DOHH2 (cell line): Measurements from ENCODE around the gene LRG1.
A peak's percentile ranks its signal among the peaks of the same experiment; 100 is the strongest.
"Not testable (repeated sequence)": the region's sequence is repeated elsewhere in the genome, so short reads cannot be mapped to it uniquely, and the experiment has no call there.

Experiments
- H3F3A ChIP-seq: fragments of 200-600 bp; sonication (generic), shearing (Covaris generic); 2 replicates; pipeline ENCODE4 v1.6.0; 2016; ENCODE audit warnings: antibody characterized with exemption, mild to moderate bottlenecking; ENCODE audit not compliant: control insufficient read depth, insufficient read depth
- H3K27ac ChIP-seq: fragments of 200-600 bp; sonication (generic); 2 replicates; pipeline ENCODE4 v1.5.1; 2014; ENCODE audit warnings: low read depth, mild to moderate bottlenecking, low read length, moderate library complexity
- H3K27me3 ChIP-seq: fragments of 200-600 bp; sonication (generic); 2 replicates; pipeline ENCODE4 v1.6.1; 2014; ENCODE audit warnings: mild to moderate bottlenecking, low read length, mixed read lengths; ENCODE audit not compliant: control insufficient read depth
- H3K36me3 ChIP-seq: fragments of 200-600 bp; sonication (generic); 2 replicates; pipeline ENCODE4 v1.6.1; 2014; ENCODE audit warnings: mild to moderate bottlenecking, low read length, moderate library complexity, mixed read lengths; ENCODE audit not compliant: control insufficient read depth
- H3K4me1 ChIP-seq: fragments of 200-600 bp; sonication (generic); 2 replicates; pipeline ENCODE4 v1.6.1; 2014; ENCODE audit warnings: mild to moderate bottlenecking, low read length, mixed read lengths; ENCODE audit not compliant: control insufficient read depth
- H3K4me2 ChIP-seq: fragments of 200-600 bp; sonication (generic); 2 replicates; pipeline ENCODE4 v1.6.0; 2014; ENCODE audit warnings: mild to moderate bottlenecking, low read length, moderate library complexity
- H3K4me3 ChIP-seq: fragments of 200-600 bp; sonication (generic); 2 replicates; pipeline ENCODE4 v1.5.1; 2014; ENCODE audit warnings: mild to moderate bottlenecking, low read length, mixed read lengths
- H3K79me2 ChIP-seq: fragments of 200-600 bp; sonication (generic); 2 replicates; pipeline ENCODE4 v1.6.1; 2014; ENCODE audit warnings: mild to moderate bottlenecking, low read length, mixed read lengths; ENCODE audit not compliant: control insufficient read depth
- H3K9me2 ChIP-seq: fragments of 200-600 bp; sonication (generic); replicated peaks from 2 replicates; pipeline ENCODE4 v1.6.1; 2014; ENCODE audit warnings: mild to moderate bottlenecking, low read length, mixed read lengths; ENCODE audit not compliant: control insufficient read depth
- H3K9me3 ChIP-seq: fragments of 200-600 bp; sonication (generic); 2 replicates; pipeline ENCODE4 v1.6.1; 2014; ENCODE audit warnings: antibody characterized with exemption, low read length, mixed read lengths; ENCODE audit not compliant: control insufficient read depth, insufficient read depth
- H4K20me1 ChIP-seq: fragments of 200-600 bp; sonication (generic); 2 replicates; pipeline ENCODE4 v1.6.0; 2014; ENCODE audit warnings: low read depth, mild to moderate bottlenecking, antibody characterized with exemption, low read length, moderate library complexity; ENCODE audit not compliant: control insufficient read depth, insufficient read depth
- CTCF ChIP-seq: fragments of 200-600 bp; sonication (generic); IDR thresholded peaks from one replicate; pipeline ENCODE4 v1.5.1; 2014; ENCODE audit warnings: antibody characterized with exemption, mild to moderate bottlenecking, low read depth, low read length; ENCODE audit not compliant: poor library complexity, severe bottlenecking
- EZH2phosphoT487 ChIP-seq: fragments of 200-600 bp; sonication (generic); IDR thresholded peaks from 2 replicates; pipeline ENCODE4 v1.6.1; 2017; ENCODE audit warnings: borderline replicate concordance, mild to moderate bottlenecking, antibody characterized with exemption, low read length, moderate library complexity, mixed read lengths

LRG1 gene

DNA sequence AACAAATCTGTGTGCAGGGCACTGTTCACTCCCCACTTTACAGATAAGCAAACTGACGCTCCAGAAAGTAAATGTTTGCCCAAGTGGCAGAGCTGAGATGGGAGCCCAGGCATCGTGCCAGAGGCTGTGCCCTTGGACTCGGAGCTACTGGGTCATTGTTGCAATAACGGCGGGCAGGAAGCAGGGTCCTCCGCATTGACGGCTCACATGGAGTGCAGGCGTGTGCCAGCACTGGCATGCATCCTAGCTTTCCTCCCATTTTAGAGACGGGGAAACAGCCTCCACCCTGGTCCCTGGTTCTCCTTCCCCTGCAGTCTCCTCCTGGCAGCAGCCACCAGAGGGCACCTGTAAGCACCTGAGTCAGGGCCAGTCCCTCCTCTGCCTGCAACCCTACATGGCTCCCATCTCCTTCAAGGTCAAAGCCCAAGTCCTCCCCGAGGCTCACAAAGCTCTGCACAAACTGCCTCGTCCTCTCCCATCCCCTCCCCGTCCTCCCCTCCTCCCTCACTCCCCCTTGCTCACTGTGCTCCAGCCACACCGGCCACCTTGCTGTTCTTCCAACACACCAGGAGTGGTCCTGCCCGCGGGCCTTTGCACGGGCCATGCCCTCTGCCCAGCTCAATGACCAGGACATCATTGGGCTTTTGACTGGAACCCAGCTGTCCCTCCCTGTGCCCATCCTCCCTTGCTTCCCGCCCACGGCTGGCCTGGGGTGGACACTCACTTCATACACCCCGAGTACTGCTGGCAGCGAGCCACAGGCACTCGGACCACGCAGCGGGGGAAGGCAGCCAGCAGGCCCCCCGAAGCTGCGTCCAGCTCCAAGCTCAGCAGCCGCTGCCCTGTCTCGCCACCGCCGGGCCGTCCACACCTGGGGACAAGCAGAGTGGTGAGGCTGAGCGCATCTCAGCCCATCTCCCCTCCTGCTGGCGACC lies 7.7 kb upstream of the LRG1 start:
- no peaks in the 10 kb centered on the region for H3F3A ChIP-seq
- no peaks in the 10 kb centered on the region for H3K79me2 ChIP-seq
- H3K9me2 ChIP-seq: no peaks in the 10 kb centered on the region
- H3K27ac ChIP-seq: no peak overlapping the region
- H3K4me1 ChIP-seq: no peaks in the 10 kb centered on the region
- H3K9me3 ChIP-seq: no peaks in the 10 kb centered on the region
- H3K4me2 ChIP-seq: no peak overlapping the region
- TF ChIP-seq EZH2phosphoT487 (no peak), CTCF (peak; percentile 56)
- no peaks in the 10 kb centered on the region for H3K36me3 ChIP-seq
- H3K4me3 ChIP-seq: no peak overlapping the region
- no peaks in the 10 kb centered on the region for H4K20me1 ChIP-seq
- no peaks in the 10 kb centered on the region for H3K27me3 ChIP-seq

GRCh38 chr19:4543842-4544647 lies 4.2 kb upstream of the LRG1 start:
- peaks cover 4% of the 10 kb centered on the region; the same call in 1 of the 2 replicates for H3K9me3 ChIP-seq
- H3K4me1 ChIP-seq: peaks cover 11% of the 10 kb centered on the region
- no peak overlapping the region for H3K4me2 ChIP-seq
- TF ChIP-seq CTCF: no peak
- no peak for TF ChIP-seq EZH2phosphoT487
- no peaks in the 10 kb centered on the region for H3K9me2 ChIP-seq
- H3K36me3 ChIP-seq: no peaks in the 10 kb centered on the region
- H3F3A ChIP-seq: no peaks in the 10 kb centered on the region
- H3K4me3 ChIP-seq: no peak overlapping the region
- no peaks in the 10 kb centered on the region for H3K27me3 ChIP-seq
- no peaks in the 10 kb centered on the region for H3K79me2 ChIP-seq
- no peaks in the 10 kb centered on the region for H4K20me1 ChIP-seq
- H3K27ac ChIP-seq: no peak overlapping the region

GRCh38 chr19:4542896-4543841 lies 3.3 kb upstream of the LRG1 start:
- Histone ChIP-seq H3K36me3 (no peaks in the 10 kb centered on the region), H3K4me2 (no peak overlapping the region), H3K9me3 (peaks cover 4% of the 10 kb centered on the region; the same call in 1 of the 2 replicates), H3F3A (no peaks in the 10 kb centered on the region), H3K4me3 (no peak overlapping the region), H3K27me3 (no peaks in the 10 kb centered on the region), H3K9me2 (no peaks in the 10 kb centered on the region), H4K20me1 (no peaks in the 10 kb centered on the region), H3K27ac (no peak overlapping the region), H3K4me1 (peaks cover 11% of the 10 kb centered on the region), H3K79me2 (no peaks in the 10 kb centered on the region)
- TF ChIP-seq CTCF: no peak
- no peak for TF ChIP-seq EZH2phosphoT487

DNA sequence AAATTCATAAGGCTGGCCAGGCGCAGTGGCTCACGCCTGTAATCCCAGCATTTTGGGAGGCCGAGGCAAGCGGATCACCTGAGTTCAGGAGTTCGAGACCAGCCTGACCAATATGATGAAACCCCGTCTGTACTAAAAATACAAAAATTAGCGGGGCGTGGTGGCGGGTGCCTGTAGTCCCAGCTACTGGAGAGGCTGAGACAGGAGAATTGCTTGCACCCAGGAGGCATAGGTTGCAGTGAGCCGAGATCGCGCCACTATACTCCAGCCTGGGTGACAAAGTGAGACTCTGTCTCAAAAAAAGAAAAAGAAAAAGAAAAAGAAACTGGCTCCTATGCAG lies 1.9 kb upstream of the LRG1 start:
- H3K27me3 ChIP-seq, H3F3A ChIP-seq, H3K4me2 ChIP-seq, H3K36me3 ChIP-seq, H3K27ac ChIP-seq, H4K20me1 ChIP-seq, H3K4me3 ChIP-seq, H3K9me3 ChIP-seq, H3K79me2 ChIP-seq, H3K9me2 ChIP-seq: not testable (repeated sequence)
- peaks cover 11% of the 10 kb centered on the region for H3K4me1 ChIP-seq
